Neural cell (in vitro differentiated cells): ENCODE results near the gene LPIN2. TPM values are rescaled to one million over a fixed set of nuclear protein-coding genes. Genes with fewer than 3 reads are reported as not detected.

Experiments
- H2AFZ ChIP-seq: fragments of 200-600, 300-800 bp; sonication (generic), shearing (Covaris generic); 2 replicates; pipeline ENCODE4 v1.6.0; 2014; ENCODE audit warnings: low read depth, mild to moderate bottlenecking, antibody characterized with exemption, low read length, moderate library complexity
- H3F3A ChIP-seq: fragments of 200-600 bp; shearing (Covaris generic); 2 replicates; pipeline ENCODE4 v1.6.1; 2016; ENCODE audit warnings: mild to moderate bottlenecking, moderate library complexity, mixed read lengths, antibody characterized with exemption, low read length; ENCODE audit not compliant: insufficient read depth, poor library complexity, severe bottlenecking
- H3K27ac ChIP-seq: fragments of 200-600, 300-800 bp; sonication (generic), shearing (Covaris generic); 2 replicates; pipeline ENCODE4 v1.5.1; 2014; ENCODE audit warnings: mild to moderate bottlenecking, low read length, moderate library complexity
- H3K27me3 ChIP-seq: fragments of 300-800, 200-600 bp; sonication (generic), shearing (Covaris generic); 2 replicates; pipeline ENCODE4 v1.6.0; 2014; ENCODE audit warnings: mild to moderate bottlenecking, low read depth, low read length, moderate library complexity; ENCODE audit not compliant: insufficient read depth
- H3K36me3 ChIP-seq: fragments of 300-800, 200-600 bp; sonication (generic), shearing (Covaris generic); 2 replicates; pipeline ENCODE4 v1.5.1; 2014; ENCODE audit warnings: mild to moderate bottlenecking, antibody characterized with exemption, low read length, moderate library complexity; ENCODE audit not compliant: insufficient read depth
- H3K4me2 ChIP-seq: fragments of 300-800, 200-600 bp; sonication (generic), shearing (Covaris generic); 2 replicates; pipeline ENCODE4 v1.6.0; 2014; ENCODE audit warnings: mild to moderate bottlenecking, low read length
- H3K4me3 ChIP-seq: fragments of 300-800, 200-600 bp; sonication (generic), shearing (Covaris generic); 2 replicates; pipeline ENCODE4 v1.5.1; 2014; ENCODE audit warnings: mild to moderate bottlenecking, low read length, moderate library complexity
- H3K79me2 ChIP-seq: fragments of 200-600 bp; shearing (Covaris generic); replicated peaks from 2 replicates; pipeline ENCODE4 v1.6.0; 2014; ENCODE audit warnings: mild to moderate bottlenecking, low read length, moderate library complexity; ENCODE audit not compliant: insufficient read depth
- H3K9ac ChIP-seq: fragments of 300-800, 200-600 bp; sonication (generic), shearing (Covaris generic); 2 replicates; pipeline ENCODE4 v1.6.1; 2016; ENCODE audit warnings: mild to moderate bottlenecking, low read length, mixed read lengths
- H3K9me2 ChIP-seq: fragments of 200-600 bp; shearing (Covaris generic); 2 replicates; pipeline ENCODE4 v1.6.1; 2016; ENCODE audit warnings: mild to moderate bottlenecking, low read length, mixed read lengths; ENCODE audit not compliant: insufficient read depth
- H3K9me3 ChIP-seq: fragments of 200-600, 300-800 bp; sonication (generic), shearing (Covaris generic); 2 replicates; pipeline ENCODE4 v1.6.1; 2016; ENCODE audit warnings: mild to moderate bottlenecking, mixed run types, low read length, moderate library complexity, mixed read lengths
- H4K20me1 ChIP-seq: fragments of 200-600 bp; shearing (Covaris generic); 2 replicates; pipeline ENCODE4 v1.6.1; 2016; ENCODE audit warnings: mild to moderate bottlenecking, mixed run types; ENCODE audit not compliant: insufficient read depth
- EP300 ChIP-seq: fragments of 450-650 bp; conservative IDR thresholded peaks from 2 replicates; pipeline ENCODE4 v1.6.1; 2014; ENCODE audit warnings: antibody characterized with exemption, mild to moderate bottlenecking, moderate library complexity; ENCODE audit not compliant: poor library complexity, severe bottlenecking
- EZH2 ChIP-seq: fragments of 200-600, 300-800 bp; shearing (Covaris generic), sonication (generic); IDR thresholded peaks from 2 replicates; pipeline ENCODE4 v1.6.1; 2014; ENCODE audit warnings: antibody characterized with exemption, low read length, borderline replicate concordance, mild to moderate bottlenecking; ENCODE audit not compliant: insufficient read depth, poor library complexity, severe bottlenecking
- MXI1 ChIP-seq: fragments of 450-650 bp; conservative IDR thresholded peaks from 2 replicates; pipeline ENCODE4 v1.6.1; 2014; ENCODE audit warnings: antibody characterized with exemption, mild to moderate bottlenecking; ENCODE audit not compliant: poor library complexity, severe bottlenecking
- POLR2AphosphoS5 ChIP-seq: IDR thresholded peaks from 2 replicates; pipeline ENCODE4 v1.6.1; 2012
- RAD21 ChIP-seq: fragments of 450-650 bp; conservative IDR thresholded peaks from 2 replicates; pipeline ENCODE4 v1.6.1; 2014; ENCODE audit warnings: antibody characterized with exemption, mild to moderate bottlenecking, moderate library complexity
- SMC3 ChIP-seq: fragments of 450-650 bp; conservative IDR thresholded peaks from 2 replicates; pipeline ENCODE4 v1.6.1; 2014; ENCODE audit warnings: antibody characterized with exemption, mild to moderate bottlenecking, moderate library complexity; ENCODE audit not compliant: poor library complexity
- TAF1 ChIP-seq: IDR thresholded peaks from 2 replicates; pipeline ENCODE4 v1.6.1; 2012; ENCODE audit warnings: low read depth
- polyA plus RNA-seq: library from polyadenylated mRNA; depleted of rRNA; stranded (reverse); fragments of >200 nt; gene quantifications from 2 replicates; pipeline ENCODE4 v1.2.3, GENCODE V29; 2014
- TF ChIP-seq, protein P1 (sequence below): IDR thresholded peaks from 2 replicates; pipeline ENCODE4 v1.6.1; 2012; ENCODE audit warnings: borderline replicate concordance
- TF ChIP-seq, protein P2 (sequence below): fragments of 450-650 bp; IDR thresholded peaks from 2 replicates; pipeline ENCODE4 v1.5.1; 2014; ENCODE audit warnings: antibody characterized with exemption, mild to moderate bottlenecking, moderate library complexity; ENCODE audit not compliant: poor library complexity, severe bottlenecking

The LPIN2 gene
- polyA plus RNA-seq, 1 donor from 2014 or later = 14.4 TPM

DNA sequence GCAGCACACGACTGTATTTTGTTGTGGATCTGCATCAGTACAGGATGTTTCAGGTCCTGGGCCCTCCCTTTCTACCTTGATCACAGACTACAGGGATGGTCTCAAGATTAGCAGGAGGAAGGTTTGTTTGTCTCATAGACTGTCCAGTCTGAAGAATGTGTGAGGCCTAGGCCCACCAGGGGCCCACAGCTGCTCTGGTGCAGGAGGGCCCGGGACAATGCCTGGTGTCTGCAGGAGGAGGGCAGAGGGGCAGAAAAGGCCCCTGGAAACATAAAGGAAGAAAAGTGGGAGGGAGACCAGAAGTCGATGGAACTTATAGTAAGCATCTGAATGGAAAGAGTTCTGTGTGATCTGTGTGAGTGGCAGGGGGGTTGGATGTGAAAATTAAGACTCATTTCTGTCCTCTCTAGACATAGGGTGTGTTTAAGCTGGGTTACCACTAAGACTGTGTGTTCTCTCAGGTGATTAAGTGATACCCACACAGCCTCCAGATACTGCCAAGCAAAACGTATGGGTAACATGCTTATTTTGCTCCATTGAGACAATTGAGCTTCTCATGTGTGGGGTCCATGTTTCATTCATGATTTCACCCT lies 33.4 kb upstream of the LPIN2 start:
- Histone ChIP-seq H3K4me2 (no peak overlapping the region), H3K27ac (no peak overlapping the region), H4K20me1 (no peaks in the 10 kb centered on the region), H3K9me3 (no peaks in the 10 kb centered on the region), H3K27me3 (no peaks in the 10 kb centered on the region), H3K9me2 (no peaks in the 10 kb centered on the region), H3K36me3 (no peaks in the 10 kb centered on the region), H3K79me2 (no peaks in the 10 kb centered on the region), H3K9ac (no peak overlapping the region), H2AFZ (no peak overlapping the region), H3F3A (no peaks in the 10 kb centered on the region), H3K4me3 (no peak overlapping the region)
- TF ChIP-seq TAF1 = no peak
- no peak for TF ChIP-seq RAD21
- TF ChIP-seq, protein P1, sequence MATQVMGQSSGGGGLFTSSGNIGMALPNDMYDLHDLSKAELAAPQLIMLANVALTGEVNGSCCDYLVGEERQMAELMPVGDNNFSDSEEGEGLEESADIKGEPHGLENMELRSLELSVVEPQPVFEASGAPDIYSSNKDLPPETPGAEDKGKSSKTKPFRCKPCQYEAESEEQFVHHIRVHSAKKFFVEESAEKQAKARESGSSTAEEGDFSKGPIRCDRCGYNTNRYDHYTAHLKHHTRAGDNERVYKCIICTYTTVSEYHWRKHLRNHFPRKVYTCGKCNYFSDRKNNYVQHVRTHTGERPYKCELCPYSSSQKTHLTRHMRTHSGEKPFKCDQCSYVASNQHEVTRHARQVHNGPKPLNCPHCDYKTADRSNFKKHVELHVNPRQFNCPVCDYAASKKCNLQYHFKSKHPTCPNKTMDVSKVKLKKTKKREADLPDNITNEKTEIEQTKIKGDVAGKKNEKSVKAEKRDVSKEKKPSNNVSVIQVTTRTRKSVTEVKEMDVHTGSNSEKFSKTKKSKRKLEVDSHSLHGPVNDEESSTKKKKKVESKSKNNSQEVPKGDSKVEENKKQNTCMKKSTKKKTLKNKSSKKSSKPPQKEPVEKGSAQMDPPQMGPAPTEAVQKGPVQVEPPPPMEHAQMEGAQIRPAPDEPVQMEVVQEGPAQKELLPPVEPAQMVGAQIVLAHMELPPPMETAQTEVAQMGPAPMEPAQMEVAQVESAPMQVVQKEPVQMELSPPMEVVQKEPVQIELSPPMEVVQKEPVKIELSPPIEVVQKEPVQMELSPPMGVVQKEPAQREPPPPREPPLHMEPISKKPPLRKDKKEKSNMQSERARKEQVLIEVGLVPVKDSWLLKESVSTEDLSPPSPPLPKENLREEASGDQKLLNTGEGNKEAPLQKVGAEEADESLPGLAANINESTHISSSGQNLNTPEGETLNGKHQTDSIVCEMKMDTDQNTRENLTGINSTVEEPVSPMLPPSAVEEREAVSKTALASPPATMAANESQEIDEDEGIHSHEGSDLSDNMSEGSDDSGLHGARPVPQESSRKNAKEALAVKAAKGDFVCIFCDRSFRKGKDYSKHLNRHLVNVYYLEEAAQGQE = no peak
- no peak for TF ChIP-seq POLR2AphosphoS5
- TF ChIP-seq EP300 = no peak
- no peak for TF ChIP-seq MXI1
- TF ChIP-seq, protein P2, sequence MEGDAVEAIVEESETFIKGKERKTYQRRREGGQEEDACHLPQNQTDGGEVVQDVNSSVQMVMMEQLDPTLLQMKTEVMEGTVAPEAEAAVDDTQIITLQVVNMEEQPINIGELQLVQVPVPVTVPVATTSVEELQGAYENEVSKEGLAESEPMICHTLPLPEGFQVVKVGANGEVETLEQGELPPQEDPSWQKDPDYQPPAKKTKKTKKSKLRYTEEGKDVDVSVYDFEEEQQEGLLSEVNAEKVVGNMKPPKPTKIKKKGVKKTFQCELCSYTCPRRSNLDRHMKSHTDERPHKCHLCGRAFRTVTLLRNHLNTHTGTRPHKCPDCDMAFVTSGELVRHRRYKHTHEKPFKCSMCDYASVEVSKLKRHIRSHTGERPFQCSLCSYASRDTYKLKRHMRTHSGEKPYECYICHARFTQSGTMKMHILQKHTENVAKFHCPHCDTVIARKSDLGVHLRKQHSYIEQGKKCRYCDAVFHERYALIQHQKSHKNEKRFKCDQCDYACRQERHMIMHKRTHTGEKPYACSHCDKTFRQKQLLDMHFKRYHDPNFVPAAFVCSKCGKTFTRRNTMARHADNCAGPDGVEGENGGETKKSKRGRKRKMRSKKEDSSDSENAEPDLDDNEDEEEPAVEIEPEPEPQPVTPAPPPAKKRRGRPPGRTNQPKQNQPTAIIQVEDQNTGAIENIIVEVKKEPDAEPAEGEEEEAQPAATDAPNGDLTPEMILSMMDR = no peak
- TF ChIP-seq SMC3 = no peak
- no peak for TF ChIP-seq EZH2

DNA sequence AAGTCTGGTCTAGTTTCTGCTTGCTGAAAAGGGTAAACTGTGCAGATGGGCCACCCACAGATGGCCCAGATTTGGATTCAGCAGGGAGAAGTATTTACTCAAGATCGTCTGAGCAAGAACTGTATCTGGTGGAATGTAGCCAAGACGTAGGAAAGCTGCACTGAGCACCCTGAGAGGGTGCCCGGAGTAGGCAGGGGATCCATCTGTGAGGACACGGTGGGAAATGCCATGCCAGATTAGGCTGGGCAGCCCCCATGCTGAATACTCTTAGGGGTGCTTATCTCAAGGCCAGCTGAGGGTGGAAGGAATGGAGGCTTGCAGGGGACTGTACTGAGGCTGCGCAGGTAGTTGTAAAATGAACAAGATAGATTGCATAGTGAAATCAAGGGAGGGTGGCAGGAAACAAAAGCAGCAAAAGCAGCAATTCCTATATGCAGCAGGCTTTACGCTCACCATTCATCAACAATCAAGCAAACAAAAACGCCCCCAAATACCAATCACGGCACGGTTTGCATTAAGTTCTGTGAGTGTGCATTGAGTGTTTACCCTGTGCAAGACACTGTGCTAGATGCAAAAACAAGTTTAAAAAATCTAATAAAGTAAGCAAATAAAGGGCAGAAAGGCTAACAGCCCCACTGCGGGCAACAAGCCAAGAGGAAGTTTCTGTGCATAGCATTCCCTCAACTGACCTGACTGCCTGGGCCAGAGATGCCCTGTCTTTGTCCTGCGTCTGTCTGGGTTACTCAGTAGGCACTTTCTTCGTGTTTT lies 32.2 kb upstream of the LPIN2 start:
- Histone ChIP-seq H3K79me2 (no peaks in the 10 kb centered on the region), H3K9ac (no peak overlapping the region), H3K4me2 (no peak overlapping the region), H3K36me3 (no peaks in the 10 kb centered on the region), H3K9me3 (no peaks in the 10 kb centered on the region), H3K27ac (no peak overlapping the region), H3K9me2 (no peaks in the 10 kb centered on the region), H4K20me1 (no peaks in the 10 kb centered on the region), H3K27me3 (no peaks in the 10 kb centered on the region), H2AFZ (no peak overlapping the region), H3K4me3 (no peak overlapping the region), H3F3A (no peaks in the 10 kb centered on the region)
- TF ChIP-seq EZH2 (no peak), TAF1 (no peak), MXI1 (no peak), RAD21 (no peak), SMC3 (no peak), POLR2AphosphoS5 (no peak), EP300 (no peak)
- TF ChIP-seq, protein P1 = no peak
- TF ChIP-seq, protein P2 = no peak
